Measurements from ENCODE around the gene ICOS. TPM values are rescaled to one million over a fixed set of nuclear protein-coding genes. Genes with fewer than 3 reads are reported as not detected.

The ICOS gene
- total and polyA plus RNA-seq, 4 donors, result 0.02 to 0.17 (median 0.09) TPM; not detected in 1

GRCh38 chr2:203934711-203935438 lies 1.7 kb upstream of the ICOS start:
- H3K27ac ChIP-seq (ENCODE audit: low read depth in 1 of 2, low read length in 2 of 2), result no peak overlapping the region
- 83% methylated on average over 8 of the region's 8 CpGs for WGBS
- no peaks in the 10 kb centered on the region for H3K4me1 ChIP-seq (ENCODE audit: control insufficient read depth in 4 of 4, insufficient read depth in 4 of 4, low read length in 3 of 4)

DNA sequence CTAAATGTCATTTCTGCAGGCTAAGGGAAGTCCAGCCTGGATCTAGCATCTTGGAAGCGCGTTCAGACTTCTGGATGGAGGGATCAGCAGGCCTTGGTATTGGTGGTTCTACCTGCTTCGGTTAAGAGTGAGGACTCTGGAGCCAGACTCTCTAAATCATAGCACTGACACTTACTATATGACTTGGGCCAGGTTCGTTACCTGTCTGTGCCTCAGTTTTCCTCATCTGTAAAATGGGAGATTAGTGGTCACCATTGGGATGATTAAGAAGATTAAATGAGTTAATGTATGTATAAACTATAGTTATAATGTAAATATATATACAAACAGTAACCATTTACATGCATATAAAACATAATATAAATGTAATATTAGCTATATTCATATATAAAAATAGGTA lies 995 bp upstream of the ICOS start:
- Histone ChIP-seq H3K27me3 (ENCODE audit: control insufficient read depth in 4 of 4, insufficient read depth in 4 of 4, low read length in 3 of 4) (no peaks in the 10 kb centered on the region), H3K4me3 (ENCODE audit: low read depth in 1 of 3, low read length in 3 of 3) (no peak overlapping the region), H3K36me3 (ENCODE audit: control insufficient read depth in 4 of 4, insufficient read depth in 3 of 4, low read depth in 1 of 4, low read length in 3 of 4) (no peaks in the 10 kb centered on the region), H3K4me1 (ENCODE audit: control insufficient read depth in 4 of 4, insufficient read depth in 4 of 4, low read length in 3 of 4) (no peaks in the 10 kb centered on the region), H3K9me3 (ENCODE audit: control insufficient read depth in 4 of 4, low read length in 3 of 4) (no peaks in the 10 kb centered on the region), H3K9ac (ENCODE audit: low read depth in 1 of 2, low read length in 2 of 2) (no peak overlapping the region), H3K27ac (ENCODE audit: low read depth in 1 of 2, low read length in 2 of 2) (no peak overlapping the region)
- TF ChIP-seq SP1 (IDR thresholded peaks at IDR 0.05), result no peak
- no peak for TF ChIP-seq ZBTB33 (IDR thresholded peaks at IDR 0.05)
- TF ChIP-seq, protein P1, sequence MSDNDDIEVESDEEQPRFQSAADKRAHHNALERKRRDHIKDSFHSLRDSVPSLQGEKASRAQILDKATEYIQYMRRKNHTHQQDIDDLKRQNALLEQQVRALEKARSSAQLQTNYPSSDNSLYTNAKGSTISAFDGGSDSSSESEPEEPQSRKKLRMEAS (IDR thresholded peaks at IDR 0.05), result no peak
- no peak for TF ChIP-seq HNF4G (IDR thresholded peaks at IDR 0.05)
- TF ChIP-seq RAD21 (IDR thresholded peaks at IDR 0.05), result no peak
- no peak for TF ChIP-seq RXRA (IDR thresholded peaks at IDR 0.05)
- no peak for TF ChIP-seq EGR1 (IDR thresholded peaks at IDR 0.05; ENCODE audit: low read depth in 2 of 2)
- TF ChIP-seq NR2F2 (IDR thresholded peaks at IDR 0.05), result no peak
- no peak for TF ChIP-seq GABPA (IDR thresholded peaks at IDR 0.05 in 1 of 2, conservative IDR thresholded peaks at IDR 0.05 in 1 of 2)
- TF ChIP-seq, protein P2, sequence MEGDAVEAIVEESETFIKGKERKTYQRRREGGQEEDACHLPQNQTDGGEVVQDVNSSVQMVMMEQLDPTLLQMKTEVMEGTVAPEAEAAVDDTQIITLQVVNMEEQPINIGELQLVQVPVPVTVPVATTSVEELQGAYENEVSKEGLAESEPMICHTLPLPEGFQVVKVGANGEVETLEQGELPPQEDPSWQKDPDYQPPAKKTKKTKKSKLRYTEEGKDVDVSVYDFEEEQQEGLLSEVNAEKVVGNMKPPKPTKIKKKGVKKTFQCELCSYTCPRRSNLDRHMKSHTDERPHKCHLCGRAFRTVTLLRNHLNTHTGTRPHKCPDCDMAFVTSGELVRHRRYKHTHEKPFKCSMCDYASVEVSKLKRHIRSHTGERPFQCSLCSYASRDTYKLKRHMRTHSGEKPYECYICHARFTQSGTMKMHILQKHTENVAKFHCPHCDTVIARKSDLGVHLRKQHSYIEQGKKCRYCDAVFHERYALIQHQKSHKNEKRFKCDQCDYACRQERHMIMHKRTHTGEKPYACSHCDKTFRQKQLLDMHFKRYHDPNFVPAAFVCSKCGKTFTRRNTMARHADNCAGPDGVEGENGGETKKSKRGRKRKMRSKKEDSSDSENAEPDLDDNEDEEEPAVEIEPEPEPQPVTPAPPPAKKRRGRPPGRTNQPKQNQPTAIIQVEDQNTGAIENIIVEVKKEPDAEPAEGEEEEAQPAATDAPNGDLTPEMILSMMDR (IDR thresholded peaks at IDR 0.05; ENCODE audit: low read depth, low read length, missing input control), result no peak
- TF ChIP-seq TAF1 (conservative IDR thresholded peaks at IDR 0.05), result no peak
- no peak for TF ChIP-seq FOXA2 (IDR thresholded peaks at IDR 0.05)
- no peak for TF ChIP-seq ATF3 (IDR thresholded peaks at IDR 0.05)
- 97% methylated on average over 4 of the region's 4 CpGs for WGBS
- DNase-seq (ENCODE audit: low spot score), result no peak

More at GRCh38 chr2:203934711-203935438, 1.7 kb upstream of the ICOS start:
- Histone ChIP-seq H3K9ac (ENCODE audit: low read depth in 1 of 2, low read length in 2 of 2) (no peak overlapping the region), H3K27me3 (ENCODE audit: control insufficient read depth in 4 of 4, insufficient read depth in 4 of 4, low read length in 3 of 4) (no peaks in the 10 kb centered on the region), H3K36me3 (ENCODE audit: control insufficient read depth in 4 of 4, insufficient read depth in 3 of 4, low read depth in 1 of 4, low read length in 3 of 4) (no peaks in the 10 kb centered on the region), H3K4me3 (ENCODE audit: low read depth in 1 of 3, low read length in 3 of 3) (no peak overlapping the region), H3K9me3 (ENCODE audit: control insufficient read depth in 4 of 4, low read length in 3 of 4) (no peaks in the 10 kb centered on the region)
- DNase-seq (ENCODE audit: low spot score), result no peak
- no peak for TF ChIP-seq ATF3 (IDR thresholded peaks at IDR 0.05)
- no peak for TF ChIP-seq JUND (IDR thresholded peaks at IDR 0.05)
- TF ChIP-seq, protein P2 (IDR thresholded peaks at IDR 0.05; ENCODE audit: low read depth, low read length, missing input control), result no peak
- no peak for TF ChIP-seq ZBTB33 (IDR thresholded peaks at IDR 0.05)
- TF ChIP-seq RXRA (IDR thresholded peaks at IDR 0.05), result no peak
- no peak for TF ChIP-seq EGR1 (IDR thresholded peaks at IDR 0.05; ENCODE audit: low read depth in 2 of 2)
- TF ChIP-seq TAF1 (conservative IDR thresholded peaks at IDR 0.05), result no peak
- TF ChIP-seq SP1 (IDR thresholded peaks at IDR 0.05), result no peak

Data from liver (tissue), 9 donors.